Chondrocyte (in vitro differentiated cells): ENCODE measurements around the gene FBL. TPM values are rescaled to one million over a fixed set of nuclear protein-coding genes. Genes with fewer than 3 reads are reported as not detected.

Experiments used
- DNase-seq: peaks from one replicate; pipeline ENCODE4 v3.0.0; 2021; ENCODE audit warnings: mixed read lengths, low spot score
- H3K27ac Mint-ChIP-seq: one replicate; pipeline ENCODE4 v1.8.0; 2021; ENCODE audit warnings: mild to moderate bottlenecking, moderate library complexity, mixed read lengths; ENCODE audit not compliant: unreplicated experiment
- H3K27me3 Mint-ChIP-seq: 2 replicates; pipeline ENCODE4 v1.8.0; 2021; ENCODE audit warnings: low read depth, mixed read lengths
- H3K36me3 Mint-ChIP-seq: 2 replicates; pipeline ENCODE4 v1.8.0; 2021; ENCODE audit warnings: low read depth, mixed read lengths
- H3K4me1 Mint-ChIP-seq: 2 replicates; pipeline ENCODE4 v1.8.0; 2021; ENCODE audit warnings: low read depth, mild to moderate bottlenecking, mixed read lengths
- H3K4me3 Mint-ChIP-seq: one replicate; pipeline ENCODE4 v1.8.0; 2021; ENCODE audit warnings: mild to moderate bottlenecking, moderate library complexity, mixed read lengths; ENCODE audit not compliant: unreplicated experiment
- H3K9me3 Mint-ChIP-seq: 2 replicates; pipeline ENCODE4 v1.8.0; 2021; ENCODE audit warnings: low read depth, mixed read lengths
- CTCF ChIP-seq: fragments of 200-600 bp; sonication (generic); IDR thresholded peaks from 2 replicates; pipeline ENCODE4 v1.5.0; 2021; ENCODE audit warnings: antibody characterized with exemption, mild to moderate bottlenecking, moderate library complexity
- total RNA-seq: library from RNA; stranded (reverse); gene quantifications from 3 replicates; pipeline ENCODE4 v1.2.1, GENCODE V29; 2021

Gene FBL
- total RNA-seq, 1 donor from 2014 or later, result 104 TPM

- Mint-ChIP-seq H3K36me3 (peaks cover 3% of the 10 kb centered on the region), H3K27me3 (no peaks in the 10 kb centered on the region), H3K4me1 (peaks cover 44% of the 10 kb centered on the region), H3K9me3 (no peaks in the 10 kb centered on the region), H3K27ac (no peak overlapping the region), H3K4me3 (no peak overlapping the region)
- DNase-seq, result no peak
- no peak for TF ChIP-seq CTCF
Measured at GRCh38 chr19:39847525-39847924, 1.3 kb upstream of the FBL start.

GRCh38 chr19:39846678-39847486 is 703 bp upstream of the FBL start:
- Mint-ChIP-seq H3K36me3 (peaks cover 3% of the 10 kb centered on the region), H3K4me3 (peak overlapping the region; percentile 95), H3K27me3 (no peaks in the 10 kb centered on the region), H3K4me1 (peaks cover 50% of the 10 kb centered on the region), H3K27ac (peak overlapping the region; percentile 93), H3K9me3 (no peaks in the 10 kb centered on the region)
- no peak for DNase-seq
- TF ChIP-seq CTCF, result no peak

GRCh38 chr19:39845584-39845932 is 621 bp downstream of the FBL start:
- Mint-ChIP-seq H3K4me1 (peaks cover 53% of the 10 kb centered on the region), H3K27me3 (no peaks in the 10 kb centered on the region), H3K36me3 (peaks cover 1% of the 10 kb centered on the region), H3K9me3 (no peaks in the 10 kb centered on the region), H3K4me3 (peak overlapping the region; percentile 95), H3K27ac (peak overlapping the region; percentile 91)
- no peak for DNase-seq
- TF ChIP-seq CTCF, result peak; percentile 49

- Mint-ChIP-seq H3K4me1 (peaks cover 53% of the 10 kb centered on the region), H3K27ac (peak overlapping the region; percentile 91), H3K4me3 (peak overlapping the region; percentile 95), H3K9me3 (no peaks in the 10 kb centered on the region), H3K27me3 (no peaks in the 10 kb centered on the region), H3K36me3 (peaks cover 1% of the 10 kb centered on the region)
- TF ChIP-seq CTCF, result no peak
- no peak for DNase-seq
Measured at GRCh38 chr19:39845172-39845571, 1.0 kb downstream of the FBL start.

GRCh38 chr19:39843919-39844793 is 2.0 kb downstream of the FBL start:
- no peaks in the 10 kb centered on the region for H3K9me3 Mint-ChIP-seq
- DNase-seq, result no peak
- H3K27ac Mint-ChIP-seq, result peak overlapping the region; percentile 59
- H3K4me1 Mint-ChIP-seq, result peaks cover 53% of the 10 kb centered on the region
- H3K4me3 Mint-ChIP-seq, result peak overlapping the region; percentile 95
- peak; percentile 83 for TF ChIP-seq CTCF
- H3K27me3 Mint-ChIP-seq, result no peaks in the 10 kb centered on the region
- H3K36me3 Mint-ChIP-seq, result peaks cover 5% of the 10 kb centered on the region
